Colon (tissue), 2 donors: ENCODE measurements around the gene OR2T1.
"Not testable (repeated sequence)": the region's sequence is repeated elsewhere in the genome, so short reads cannot be mapped to it uniquely, and the experiment has no call there.

Experiments
- FAIRE-seq: peaks from 2 replicates; lab custom pipeline; 2012; peaks lifted over from hg19 to GRCh38; lab: Jason Lieb, UNC
- donor health status: control.
- donor health status: control.

OR2T1 gene

DNA sequence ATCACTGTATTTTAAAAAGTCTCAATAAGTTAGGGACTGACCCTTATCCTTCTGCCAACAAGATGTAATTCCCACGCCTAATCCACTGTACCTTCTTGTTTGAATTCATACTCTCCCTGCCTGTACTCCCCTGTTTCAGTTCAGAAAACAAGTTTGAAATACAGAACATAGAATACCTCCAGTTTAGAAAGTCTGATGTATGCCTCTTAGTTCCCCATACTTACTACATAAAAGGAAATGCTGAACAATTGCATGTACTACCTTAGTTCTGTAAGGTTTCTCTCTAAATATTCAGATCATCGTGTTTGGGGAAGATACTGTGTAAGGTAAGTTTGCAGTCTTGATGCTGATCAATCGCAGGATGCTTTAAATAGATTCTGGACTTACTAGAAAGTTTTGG, 33.5 kb downstream of the OR2T1 start:
- FAIRE-seq = not testable (repeated sequence)

DNA sequence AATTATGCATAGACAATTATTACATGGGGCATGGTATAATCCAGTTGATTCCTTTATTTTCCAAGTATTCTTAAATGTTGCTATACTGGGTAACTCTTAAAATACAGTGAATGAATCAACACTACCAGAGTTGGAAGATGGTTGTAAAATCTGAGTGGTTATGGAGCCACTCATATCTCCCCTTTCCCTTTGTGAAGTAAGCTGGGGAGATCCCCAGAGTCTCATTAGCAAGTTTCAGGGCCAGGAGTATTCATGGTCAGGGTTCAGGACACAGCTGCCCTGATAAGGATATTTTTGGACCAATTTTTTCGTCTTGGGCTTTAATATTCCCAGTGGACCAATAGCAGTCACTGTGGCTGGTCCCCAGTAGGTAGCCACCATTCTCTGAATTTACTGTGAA, 35.8 kb downstream of the OR2T1 start:
- not testable (repeated sequence) for FAIRE-seq

DNA sequence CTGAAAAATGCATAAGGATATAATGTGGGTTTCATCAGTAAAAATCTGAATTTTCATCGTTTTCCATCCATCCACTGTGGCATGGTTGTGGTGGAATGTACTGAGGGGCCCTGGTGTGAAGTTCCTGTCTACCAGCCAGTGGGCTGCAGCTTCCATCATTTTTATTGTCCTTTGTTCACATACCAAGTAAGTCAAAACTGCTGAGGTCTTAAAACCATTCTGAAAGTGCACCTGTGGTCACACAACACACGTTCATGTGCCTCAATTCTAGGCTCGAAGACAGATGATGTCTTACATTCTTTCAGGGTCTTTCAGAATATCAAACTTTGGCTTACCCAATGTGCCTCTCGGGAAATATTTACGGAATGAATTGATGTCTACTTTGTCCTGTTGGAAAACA, 36.4 kb downstream of the OR2T1 start:
- not testable (repeated sequence) for FAIRE-seq

DNA sequence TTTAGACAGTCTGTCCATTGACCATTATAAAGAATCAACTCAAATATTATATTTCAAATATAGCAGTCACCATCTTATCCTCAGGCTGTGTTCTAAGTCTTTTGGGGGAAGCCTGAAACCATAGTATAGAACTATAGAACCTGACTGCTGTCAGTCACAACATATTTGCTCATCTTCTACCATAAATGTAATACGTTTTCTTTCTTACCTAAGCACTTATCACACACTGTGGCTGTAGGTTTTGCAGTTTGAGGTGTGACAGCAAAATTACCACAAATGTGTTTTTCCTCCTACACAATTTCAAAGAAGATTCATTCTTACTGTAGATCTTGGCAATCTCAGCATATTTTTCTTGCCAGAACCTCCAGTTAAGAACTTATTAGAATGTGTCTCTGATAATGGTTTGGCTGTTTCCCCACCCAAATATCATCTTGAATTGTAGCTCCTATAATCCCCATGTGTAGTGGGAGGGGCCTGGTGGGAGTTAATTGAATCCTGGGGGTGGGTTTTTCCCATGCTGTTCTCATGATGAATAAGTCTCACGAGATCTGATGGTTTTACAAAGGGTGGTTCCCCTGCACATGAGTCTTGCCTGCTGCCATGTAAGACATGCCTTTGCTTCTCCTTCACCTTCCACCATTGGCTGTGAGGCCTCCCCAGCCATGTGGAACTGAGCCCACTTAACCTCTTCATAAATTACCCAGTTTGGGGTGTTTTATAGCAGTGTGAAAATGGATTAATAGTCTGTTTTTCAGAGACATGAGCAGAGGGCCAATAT, 39.8 kb downstream of the OR2T1 start:
- not testable (repeated sequence) for FAIRE-seq

DNA sequence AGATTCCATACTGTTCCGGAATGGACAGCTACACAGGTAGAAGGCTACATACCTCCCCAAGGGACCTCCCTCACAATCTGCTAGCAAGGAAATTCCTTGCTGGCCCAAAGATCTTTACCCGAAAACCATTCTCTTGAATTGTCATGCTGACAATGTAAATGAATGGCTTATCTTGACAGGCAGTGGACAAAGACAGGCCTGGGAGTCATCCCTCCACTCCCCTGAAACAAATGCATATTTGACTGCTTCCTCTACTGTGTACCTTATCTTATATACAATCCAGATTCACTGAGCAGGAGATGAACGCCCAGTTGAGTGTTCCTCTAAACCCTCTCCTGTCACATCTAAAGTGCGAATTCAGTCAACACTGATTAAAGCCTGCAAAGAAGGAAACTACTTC, 41.8 kb downstream of the OR2T1 start:
- FAIRE-seq = not testable (repeated sequence)

DNA sequence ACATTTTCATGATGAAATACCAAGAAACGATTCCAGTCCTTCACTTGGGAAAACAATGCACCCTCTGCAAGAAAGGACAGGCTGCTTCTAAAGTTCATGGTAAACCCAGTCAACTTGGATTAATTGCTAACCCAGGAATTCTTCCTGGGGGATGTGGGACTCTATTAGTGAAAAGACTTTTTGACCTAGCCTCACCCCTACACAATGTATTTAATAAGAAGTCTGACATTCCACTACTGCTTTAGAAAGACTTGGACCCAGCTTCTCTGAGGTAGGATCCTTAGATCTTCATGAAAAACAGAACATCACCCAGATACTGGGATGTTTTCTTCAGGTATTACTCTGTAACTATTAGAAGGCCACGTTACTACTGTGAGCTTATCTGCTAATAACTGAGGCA, 42.6 kb downstream of the OR2T1 start, which contains the start of gene OR2T2:
OR2T2 (plus strand) TSS at position 239 of the 400 bp plus-strand sequence. CDS start 7,161 bp downstream, outside the sequence.
- FAIRE-seq = not testable (repeated sequence)

DNA sequence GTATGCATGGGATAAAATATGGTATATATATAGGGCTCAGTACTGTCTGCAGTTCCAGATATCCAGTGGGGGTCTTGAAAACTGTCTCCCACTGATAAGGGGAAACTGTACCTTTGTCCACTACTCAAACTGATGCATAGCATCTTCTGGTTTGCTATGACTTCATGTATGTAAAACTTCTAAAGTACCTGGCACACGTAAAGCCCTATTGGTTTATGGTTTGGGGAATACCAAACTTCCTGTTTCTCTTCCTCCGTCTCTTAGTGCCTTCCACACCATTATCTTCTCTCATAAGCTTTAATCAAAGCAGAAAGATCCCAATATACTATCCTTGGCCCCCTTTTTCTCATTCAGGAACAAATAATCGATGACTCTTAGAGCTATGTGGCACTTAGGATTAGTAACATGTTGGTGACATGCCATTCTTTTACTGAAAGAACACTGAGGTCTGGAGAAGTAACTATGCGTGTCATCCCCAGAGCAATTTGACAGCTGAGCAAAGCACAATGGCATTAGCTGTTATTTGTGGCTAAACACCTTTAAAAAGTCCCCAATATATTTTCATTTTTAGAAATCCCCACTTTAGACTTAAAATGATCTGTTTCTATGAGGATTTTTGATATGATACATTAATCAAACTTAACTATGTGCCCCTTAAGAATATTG, 45.7 kb downstream of the OR2T1 start:
- FAIRE-seq = not testable (repeated sequence)

DNA sequence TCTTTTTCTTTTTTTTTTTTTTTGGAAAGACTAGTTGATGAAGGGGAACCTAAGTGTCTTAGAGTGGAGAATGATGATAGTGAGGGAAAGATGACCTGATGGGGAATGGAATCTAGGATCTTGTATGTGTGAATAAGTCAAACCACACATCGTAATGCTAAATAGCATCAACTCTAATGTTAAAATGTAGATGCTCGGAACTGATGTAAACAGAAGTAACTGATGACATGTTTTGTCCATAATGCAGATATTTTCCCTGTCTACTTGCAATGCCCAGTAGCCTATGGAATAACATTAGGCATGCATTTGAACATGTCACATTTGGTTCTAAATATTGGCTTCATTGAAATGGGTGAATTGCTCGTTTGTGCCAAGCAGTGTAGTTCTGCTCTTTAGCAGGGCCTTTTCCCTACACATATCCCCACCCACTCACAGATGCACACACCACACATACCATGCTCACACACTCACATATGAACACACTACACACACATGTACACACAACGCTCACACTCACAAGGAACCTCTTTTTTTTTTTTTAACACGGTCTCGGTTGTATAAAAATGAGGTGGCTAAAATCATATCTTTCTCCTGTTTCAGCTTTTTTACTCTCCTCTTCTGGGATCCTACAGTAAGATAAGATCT, 47.1 kb downstream of the OR2T1 start:
- not testable (repeated sequence) for FAIRE-seq

DNA sequence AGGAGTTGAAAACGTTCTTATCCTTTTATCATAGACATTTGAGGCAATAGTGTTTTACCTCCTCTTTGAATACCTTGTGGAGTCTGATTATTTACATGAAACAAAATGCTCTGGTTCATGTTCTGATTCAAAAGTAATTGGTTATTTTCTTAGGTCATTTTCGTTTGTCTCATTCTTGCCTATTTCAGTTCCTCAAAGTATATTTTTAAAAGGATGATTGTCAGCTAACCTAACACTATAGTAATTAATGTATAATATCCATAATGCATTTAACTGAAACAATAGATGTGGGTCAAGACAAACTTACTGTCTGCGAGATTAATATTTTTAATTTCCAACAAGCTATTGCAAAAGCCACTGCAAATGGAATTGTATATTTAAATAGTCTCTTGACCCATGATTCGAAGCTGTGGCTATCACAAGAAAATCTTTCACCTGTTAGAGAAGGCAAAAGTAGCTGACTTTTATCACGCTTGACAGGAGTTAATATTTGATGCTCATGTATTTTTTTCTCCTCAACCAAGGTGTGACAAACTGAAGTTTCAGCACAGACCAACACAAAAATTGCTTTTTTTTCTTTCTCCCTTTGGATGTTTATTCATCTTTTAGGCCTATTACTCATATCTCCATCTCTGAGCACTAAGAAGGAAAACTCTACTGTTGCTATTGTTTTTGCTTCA, 47.8 kb downstream of the OR2T1 start:
- not testable (repeated sequence) for FAIRE-seq

DNA sequence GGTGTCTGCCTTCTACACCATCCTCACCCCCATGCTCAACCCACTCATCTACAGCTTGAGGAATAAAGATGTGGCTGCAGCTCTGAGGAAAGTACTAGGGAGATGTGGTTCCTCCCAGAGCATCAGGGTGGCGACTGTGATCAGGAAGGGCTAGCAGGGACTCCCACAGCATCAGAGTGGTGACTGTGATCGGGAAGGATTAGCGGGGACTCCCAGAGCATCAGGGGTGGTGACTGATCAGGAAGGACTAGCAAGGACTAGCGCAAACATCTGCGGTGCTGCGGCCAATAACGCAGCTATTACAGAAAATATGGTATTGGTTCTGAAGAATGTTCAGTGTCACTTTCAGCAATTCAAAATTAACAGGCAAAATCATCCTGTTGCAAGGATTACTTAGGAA, 50.8 kb downstream of the OR2T1 start:
- not testable (repeated sequence) for FAIRE-seq

DNA sequence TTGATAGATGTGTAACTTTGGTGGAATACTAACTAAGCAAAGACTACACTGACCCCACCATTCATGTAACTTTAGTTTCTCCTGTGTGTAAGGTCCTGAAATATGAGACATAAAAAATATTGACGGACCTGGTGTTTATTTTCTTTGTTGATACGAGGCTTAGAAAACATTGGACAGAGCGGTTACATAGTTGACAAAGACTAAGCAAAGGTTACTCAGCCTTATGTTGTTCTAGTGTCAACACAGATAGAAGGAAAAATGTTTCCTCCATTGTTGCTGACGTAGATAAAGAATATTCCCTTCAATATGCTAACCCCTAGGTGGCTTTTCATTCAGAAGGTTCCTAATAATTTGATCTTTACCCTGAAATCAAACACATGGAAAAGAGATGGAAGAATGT, 52.2 kb downstream of the OR2T1 start:
- FAIRE-seq = not testable (repeated sequence)

DNA sequence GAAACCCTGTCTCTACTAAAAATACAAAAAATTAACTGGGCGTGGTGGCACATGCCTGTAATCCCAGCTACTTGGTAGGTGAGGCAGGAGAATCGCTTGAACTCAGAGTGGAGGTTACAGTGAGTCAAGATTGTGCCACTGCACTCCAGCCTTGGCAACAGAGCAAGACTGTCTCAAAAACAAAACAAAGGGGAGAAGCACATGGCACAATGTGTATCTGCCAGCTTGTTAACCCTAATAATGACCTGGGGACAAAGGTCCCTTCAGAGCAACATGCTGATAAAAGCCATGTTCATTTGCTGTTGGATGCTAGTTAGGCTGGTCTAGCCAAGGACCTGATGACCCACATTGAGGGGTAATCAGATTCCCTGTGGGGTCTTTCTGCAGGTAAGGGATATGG, 53.8 kb downstream of the OR2T1 start:
- FAIRE-seq = not testable (repeated sequence)
